ENCODE data around the gene ZG16. TPM values are rescaled to one million over a fixed set of nuclear protein-coding genes. Genes with fewer than 3 reads are reported as not detected.
A peak's percentile ranks its signal among the peaks of the same experiment; 100 is the strongest.

ZG16 gene
- total RNA-seq, 4 donors from 2014 or later = not detected

DNA sequence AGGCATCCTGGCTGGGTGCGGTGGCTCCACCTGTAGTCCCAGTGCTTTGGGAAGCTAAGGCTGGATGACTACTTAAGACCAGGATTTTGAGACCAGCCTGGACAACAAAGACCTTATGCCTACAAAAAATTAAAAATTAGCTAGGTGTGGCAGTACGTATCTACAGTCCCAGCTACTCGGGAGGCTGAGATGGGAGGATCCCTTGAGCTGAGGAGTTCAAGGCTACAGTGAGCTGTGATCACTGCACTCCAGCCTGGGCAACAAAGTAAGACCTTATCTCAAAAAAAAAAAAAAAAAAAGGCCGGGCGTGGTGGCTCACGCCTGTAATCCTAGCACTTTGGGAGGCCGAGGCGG is 48.3 kb downstream of the ZG16 start:
- Histone ChIP-seq H3K27me3 (no peaks in the 10 kb centered on the region), H3K36me3 (peaks cover 1 to 5% of the 10 kb centered on the region in 2 donors), H3K27ac (peak overlapping the region in 2 of 3 donors; percentile 62), H3K9me3 (no peaks in the 10 kb centered on the region), H3K4me3 (replicated peaks in 1 of 3) (no peak overlapping the region), H3K4me1 (peaks cover 26 to 53% of the 10 kb centered on the region in 2 donors)
- TF ChIP-seq, protein P1, sequence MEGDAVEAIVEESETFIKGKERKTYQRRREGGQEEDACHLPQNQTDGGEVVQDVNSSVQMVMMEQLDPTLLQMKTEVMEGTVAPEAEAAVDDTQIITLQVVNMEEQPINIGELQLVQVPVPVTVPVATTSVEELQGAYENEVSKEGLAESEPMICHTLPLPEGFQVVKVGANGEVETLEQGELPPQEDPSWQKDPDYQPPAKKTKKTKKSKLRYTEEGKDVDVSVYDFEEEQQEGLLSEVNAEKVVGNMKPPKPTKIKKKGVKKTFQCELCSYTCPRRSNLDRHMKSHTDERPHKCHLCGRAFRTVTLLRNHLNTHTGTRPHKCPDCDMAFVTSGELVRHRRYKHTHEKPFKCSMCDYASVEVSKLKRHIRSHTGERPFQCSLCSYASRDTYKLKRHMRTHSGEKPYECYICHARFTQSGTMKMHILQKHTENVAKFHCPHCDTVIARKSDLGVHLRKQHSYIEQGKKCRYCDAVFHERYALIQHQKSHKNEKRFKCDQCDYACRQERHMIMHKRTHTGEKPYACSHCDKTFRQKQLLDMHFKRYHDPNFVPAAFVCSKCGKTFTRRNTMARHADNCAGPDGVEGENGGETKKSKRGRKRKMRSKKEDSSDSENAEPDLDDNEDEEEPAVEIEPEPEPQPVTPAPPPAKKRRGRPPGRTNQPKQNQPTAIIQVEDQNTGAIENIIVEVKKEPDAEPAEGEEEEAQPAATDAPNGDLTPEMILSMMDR (IDR thresholded peaks at IDR 0.05) = no peak
- TF ChIP-seq POLR2A (IDR thresholded peaks at IDR 0.05) = no peak
- 93 to 97% methylated on average over 8 of the region's 8 CpGs for WGBS, 2 donors
- intact Hi-C loops (cut with DNase I) = no loop called here
- no peak for DNase-seq

DNA sequence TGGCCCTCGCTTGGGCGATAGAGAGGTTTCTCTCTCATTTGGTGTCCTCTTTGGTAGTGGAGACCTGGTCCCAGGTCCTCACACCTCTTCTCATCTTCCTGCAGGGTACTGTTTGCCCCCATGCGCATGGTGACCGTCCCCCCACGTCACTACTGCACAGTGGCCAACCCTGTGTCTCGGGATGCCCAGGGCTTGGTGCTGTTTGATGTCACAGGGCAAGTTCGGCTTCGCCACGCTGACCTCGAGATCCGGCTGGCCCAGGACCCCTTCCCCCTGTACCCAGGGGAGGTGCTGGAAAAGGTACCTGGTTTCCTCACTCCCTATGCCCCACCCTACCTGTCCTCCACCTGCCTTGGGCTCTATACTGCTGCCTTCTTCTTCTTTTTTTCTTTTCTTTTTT is 52.7 kb downstream of the ZG16 start:
- Histone ChIP-seq H3K4me3 (replicated peaks in 1 of 3) (no peak overlapping the region), H3K27me3 (no peaks in the 10 kb centered on the region), H3K27ac (no peak overlapping the region), H3K36me3 (peaks cover 22 to 25% of the 10 kb centered on the region in 2 donors), H3K4me1 (peaks cover under 1 to 8% of the 10 kb centered on the region in 2 donors), H3K9me3 (no peaks in the 10 kb centered on the region)
- TF ChIP-seq POLR2A (IDR thresholded peaks at IDR 0.05) = no peak
- TF ChIP-seq, protein P1 (IDR thresholded peaks at IDR 0.05) = no peak
- DNase-seq = no peak
- 94 to 95% methylated on average over 11 of the region's 11 CpGs for WGBS, 2 donors
- intact Hi-C loops (cut with DNase I) = loop anchor here (10.0 kb wide), 1 partner anchor 194 kb away; the partner anchor contains the start of gene C16orf92

DNA sequence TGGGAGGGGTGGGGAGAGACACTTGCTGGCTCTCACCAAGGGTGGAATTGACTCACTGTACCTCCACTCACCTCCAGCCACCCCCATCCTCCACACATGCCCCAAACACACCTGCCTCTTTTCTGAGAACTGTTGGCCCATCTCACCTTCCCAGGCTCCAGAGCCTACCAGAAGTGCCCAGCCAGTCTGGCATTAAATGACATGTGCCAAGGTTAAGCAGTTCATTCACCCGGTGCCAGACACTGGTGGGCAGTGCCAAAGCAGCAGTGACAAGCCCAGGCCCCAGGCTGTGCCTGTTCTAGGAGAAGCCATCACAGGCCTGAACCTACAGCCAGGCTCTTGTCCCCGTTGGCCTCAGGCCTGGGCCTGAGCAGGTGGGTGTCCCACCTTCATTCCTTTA is 53.4 kb downstream of the ZG16 start:
- intact Hi-C loops (cut with DNase I) = loop anchor here (10.0 kb wide), 1 partner anchor 193 kb away; the partner anchor contains the start of gene C16orf92
- Histone ChIP-seq H3K4me1 (peaks cover 0 to 3% of the 10 kb centered on the region in 2 donors), H3K36me3 (peaks cover 26 to 29% of the 10 kb centered on the region in 2 donors), H3K27me3 (no peaks in the 10 kb centered on the region), H3K4me3 (replicated peaks in 1 of 3) (no peak overlapping the region), H3K27ac (no peak overlapping the region), H3K9me3 (no peaks in the 10 kb centered on the region)
- WGBS, 2 donors = 87 to 88% methylated on average over 2 of the region's 2 CpGs
- no peak for TF ChIP-seq POLR2A (IDR thresholded peaks at IDR 0.05)
- no peak for DNase-seq

Small RNA genes within 50 kb of the gene (small RNA-seq; reads per million reads assigned to genes)
- gene AC009133.6 (not detected), gene AC120114.4 (not detected)

Other genes starting within 250 kb of the ZG16 start
- gene SPN, start 115.0 kb upstream of the ZG16 start, total RNA-seq = 1 to 10 TPM in 1 of 4 donors, under 1 TPM in 3; 0.67 to 3.4 (median 0.86) TPM
- 1 to 10 TPM; 1.7 to 5.6 (median 3.0) TPM for gene QPRT, start 99.1 kb upstream of the ZG16 start, total RNA-seq
- under 1 TPM; 0.22 to 0.83 (median 0.37) TPM for gene C16orf54, start 32.3 kb upstream of the ZG16 start, total RNA-seq
- 10 to 100 TPM; 38.4 to 68.6 (median 57.2) TPM for gene KIF22, start 12.5 kb downstream of the ZG16 start, total RNA-seq
- 100 to 1,000 TPM in 2 of 4 donors, 10 to 100 TPM in 2; 80.4 to 132 (median 107) TPM for gene MAZ, start 28.3 kb downstream of the ZG16 start, total RNA-seq
- 1 to 10 TPM in 3 of 4 donors, under 1 TPM in 1; 0.89 to 4.0 (median 2.4) TPM for gene PRRT2, start 33.9 kb downstream of the ZG16 start, total RNA-seq
- 10 to 100 TPM; 38.2 to 75.0 (median 55.2) TPM for gene PAGR1, start 37.9 kb downstream of the ZG16 start, total RNA-seq
- 100 to 1,000 TPM in 1 of 4 donors, 10 to 100 TPM in 3; 70.1 to 127 (median 90.6) TPM for gene MVP, start 42.2 kb downstream of the ZG16 start, total RNA-seq
- gene CDIPT, start 85.0 kb downstream of the ZG16 start, total RNA-seq = 100 to 1,000 TPM in 2 of 4 donors, 10 to 100 TPM in 2; 79.3 to 122 (median 99.3) TPM
- gene SEZ6L2, start 121.3 kb downstream of the ZG16 start, total RNA-seq = 1 to 10 TPM in 2 of 4 donors, under 1 TPM in 2; 0.33 to 1.5 (median 0.79) TPM
- gene ASPHD1, start 122.2 kb downstream of the ZG16 start, total RNA-seq = not detected
- gene KCTD13, start 148.0 kb downstream of the ZG16 start, total RNA-seq = 10 to 100 TPM in 3 of 4 donors, 1 to 10 TPM in 1; 9.8 to 27.5 (median 15.5) TPM
- 100 to 1,000 TPM in 3 of 4 donors, 10 to 100 TPM in 1; 93.2 to 140 (median 135) TPM for gene TMEM219, start 183.8 kb downstream of the ZG16 start, total RNA-seq
- 10 to 100 TPM; 48.8 to 62.6 (median 55.2) TPM for gene TAOK2, start 195.6 kb downstream of the ZG16 start, total RNA-seq
- gene HIRIP3, start 217.4 kb downstream of the ZG16 start, total RNA-seq = 10 to 100 TPM; 10.7 to 23.1 (median 18.4) TPM
- gene INO80E, start 218.0 kb downstream of the ZG16 start, total RNA-seq = 100 to 1,000 TPM in 3 of 4 donors, 10 to 100 TPM in 1; 45.9 to 165 (median 142) TPM
- 1 to 10 TPM in 1 of 4 donors, under 1 TPM in 2, not detected in 1; 0.22 to 1.2 (median 0.94) TPM for gene DOC2A, start 232.8 kb downstream of the ZG16 start, total RNA-seq
- not detected for gene C16orf92, start 244.9 kb downstream of the ZG16 start, total RNA-seq